Fibroblast of the aortic adventitia (primary cell): ENCODE results near the gene TOB1. TPM values are rescaled to one million over a fixed set of nuclear protein-coding genes. Genes with fewer than 3 reads are reported as not detected.

Experiments used
- DNase-seq: peaks from one replicate; pipeline ENCODE4 v3.0.0-alpha.2; 2010; ENCODE audit warnings: low read depth
- H3K4me3 ChIP-seq: 2 replicates; pipeline ENCODE4 v1.5.1; 2011; ENCODE audit warnings: low read depth, mild to moderate bottlenecking, control low read depth, low read length, moderate library complexity
- total RNA-seq: library from RNA; depleted of rRNA; stranded (reverse); fragments of >200 nt; gene quantifications from 2 replicates; pipeline ENCODE4 v1.2.3, GENCODE V29; 2012; ENCODE audit warnings: low replicate concordance
- TF ChIP-seq, protein P1 (sequence below): IDR thresholded peaks from 2 replicates; pipeline ENCODE4 v1.5.1; 2011; ENCODE audit warnings: mild to moderate bottlenecking, low read length, control low read depth, inconsistent platforms; ENCODE audit not compliant: insufficient read depth

The TOB1 gene
- total RNA-seq, 1 donor, result 21.1 TPM

- TF ChIP-seq, protein P1, sequence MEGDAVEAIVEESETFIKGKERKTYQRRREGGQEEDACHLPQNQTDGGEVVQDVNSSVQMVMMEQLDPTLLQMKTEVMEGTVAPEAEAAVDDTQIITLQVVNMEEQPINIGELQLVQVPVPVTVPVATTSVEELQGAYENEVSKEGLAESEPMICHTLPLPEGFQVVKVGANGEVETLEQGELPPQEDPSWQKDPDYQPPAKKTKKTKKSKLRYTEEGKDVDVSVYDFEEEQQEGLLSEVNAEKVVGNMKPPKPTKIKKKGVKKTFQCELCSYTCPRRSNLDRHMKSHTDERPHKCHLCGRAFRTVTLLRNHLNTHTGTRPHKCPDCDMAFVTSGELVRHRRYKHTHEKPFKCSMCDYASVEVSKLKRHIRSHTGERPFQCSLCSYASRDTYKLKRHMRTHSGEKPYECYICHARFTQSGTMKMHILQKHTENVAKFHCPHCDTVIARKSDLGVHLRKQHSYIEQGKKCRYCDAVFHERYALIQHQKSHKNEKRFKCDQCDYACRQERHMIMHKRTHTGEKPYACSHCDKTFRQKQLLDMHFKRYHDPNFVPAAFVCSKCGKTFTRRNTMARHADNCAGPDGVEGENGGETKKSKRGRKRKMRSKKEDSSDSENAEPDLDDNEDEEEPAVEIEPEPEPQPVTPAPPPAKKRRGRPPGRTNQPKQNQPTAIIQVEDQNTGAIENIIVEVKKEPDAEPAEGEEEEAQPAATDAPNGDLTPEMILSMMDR, result no peak
- no peak for DNase-seq
- H3K4me3 ChIP-seq, result no peak overlapping the region
Observed at GRCh38 chr17:50856431-50856830, 9.7 kb downstream of the TOB1 start.

DNA sequence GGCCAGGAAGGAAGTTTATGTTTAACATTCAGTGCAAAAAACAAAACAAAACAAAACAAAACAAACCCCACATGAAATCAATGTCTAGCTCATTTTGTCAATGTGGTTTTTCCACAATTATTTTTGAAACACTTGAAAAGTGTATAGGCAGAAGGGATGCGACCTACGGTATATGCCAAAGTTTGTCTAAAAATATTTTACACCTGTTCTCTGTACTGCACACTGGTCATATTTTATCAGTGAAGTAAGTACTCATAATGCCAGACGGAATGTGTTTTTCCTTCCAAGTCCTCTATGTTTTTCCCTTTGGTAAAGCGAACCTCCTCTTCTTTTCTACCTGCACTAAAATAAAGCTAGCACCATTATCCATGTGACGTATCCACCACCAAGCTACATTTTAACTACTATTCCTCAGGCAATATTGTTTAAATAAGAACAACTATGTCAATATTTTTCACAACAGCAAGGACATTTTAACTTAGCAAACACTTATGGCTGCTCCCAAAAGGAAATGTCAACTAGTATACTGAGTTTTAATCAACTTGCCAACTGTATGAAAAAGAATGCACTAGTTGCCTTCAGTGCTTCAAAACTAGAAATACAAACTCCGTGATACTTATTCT lies 10.3 kb downstream of the TOB1 start:
- TF ChIP-seq, protein P1, result no peak
- no peak overlapping the region for H3K4me3 ChIP-seq
- no peak for DNase-seq

DNA sequence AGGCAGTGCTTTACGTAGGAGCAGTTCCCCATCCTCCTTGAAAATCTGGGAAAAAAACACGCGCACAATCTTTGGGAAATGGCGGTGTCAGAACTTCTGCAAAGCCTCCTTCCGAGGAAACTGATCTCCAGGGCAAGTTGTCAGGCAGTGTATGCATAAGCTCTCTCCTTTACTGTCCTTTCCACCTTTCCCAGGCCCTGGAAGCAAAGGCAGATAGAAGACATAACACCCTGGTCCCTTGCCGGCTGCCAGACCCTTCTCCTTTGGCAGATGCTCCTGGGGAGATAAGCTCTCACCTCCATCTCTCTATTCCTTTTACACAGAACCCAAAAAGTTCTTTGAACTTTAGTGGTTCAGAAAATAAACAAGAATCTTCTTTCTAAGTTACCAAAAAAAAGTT lies 12.4 kb downstream of the TOB1 start:
- TF ChIP-seq, protein P1, result no peak
- H3K4me3 ChIP-seq, result no peak overlapping the region
- DNase-seq, result no peak

DNA sequence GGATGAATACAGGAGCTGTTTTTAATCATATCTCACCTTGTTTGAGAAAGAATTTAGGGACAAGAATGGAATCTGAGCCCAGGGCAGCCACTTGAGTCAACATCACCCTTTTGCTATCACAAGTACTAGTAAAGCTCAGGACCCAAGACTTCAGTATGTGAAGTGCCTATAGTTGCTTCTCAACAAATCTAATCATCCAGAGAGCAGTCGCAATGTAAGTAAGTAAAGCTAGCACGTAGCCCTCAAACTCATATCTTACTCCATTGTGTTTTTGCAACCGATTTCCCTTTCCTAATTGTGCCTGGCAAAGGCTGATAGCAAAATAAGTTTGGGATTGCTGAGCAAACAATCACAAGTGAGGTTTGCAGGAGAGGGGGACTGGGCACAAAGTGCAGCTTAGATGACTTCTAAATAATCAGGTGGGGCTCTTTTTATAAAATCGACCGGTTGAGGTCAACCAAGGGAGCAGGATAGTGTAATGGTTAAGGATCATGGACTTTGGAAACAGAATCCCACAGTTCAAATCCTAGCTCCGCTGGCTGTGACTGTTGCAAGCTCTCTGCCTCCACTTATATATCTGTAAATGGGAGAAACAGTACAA lies 13.0 kb downstream of the TOB1 start:
- H3K4me3 ChIP-seq, result no peak overlapping the region
- TF ChIP-seq, protein P1, result no peak
- no peak for DNase-seq

DNA sequence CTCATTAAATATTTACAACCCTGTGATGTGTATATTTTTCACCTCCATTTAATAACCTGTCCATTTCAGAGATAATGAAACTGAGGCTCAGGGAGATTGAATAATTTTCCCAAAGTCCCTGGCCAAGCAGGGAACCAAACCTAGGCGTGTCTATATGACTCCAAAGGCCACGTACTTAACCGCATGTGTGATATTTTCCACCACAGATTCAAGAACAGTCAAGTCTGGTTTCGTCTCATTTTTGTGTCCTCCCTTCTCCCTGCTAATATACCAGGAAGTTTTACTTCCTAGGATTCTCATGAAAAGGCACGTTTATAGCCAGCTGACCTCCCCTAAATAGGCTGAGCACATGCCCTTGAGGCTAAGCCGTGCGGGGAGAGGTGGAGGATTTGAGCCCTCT lies 15.5 kb downstream of the TOB1 start:
- TF ChIP-seq, protein P1, result no peak
- DNase-seq, result no peak
- H3K4me3 ChIP-seq, result no peak overlapping the region

GRCh38 chr17:50848711-50849110 lies 17.4 kb downstream of the TOB1 start:
- DNase-seq, result no peak
- TF ChIP-seq, protein P1, result no peak
- no peak overlapping the region for H3K4me3 ChIP-seq

- no peak for DNase-seq
- TF ChIP-seq, protein P1, result no peak
- H3K4me3 ChIP-seq, result no peak overlapping the region
Observed at GRCh38 chr17:50848039-50848438, 18.1 kb downstream of the TOB1 start.
